Muscle layer of colon (tissue), 2 donors: ENCODE results near the gene CTCF.

Experiments used
- H3K27ac ChIP-seq: one replicate; pipeline ENCODE4 v1.7.0; 2013; ENCODE audit warnings: low read depth, mild to moderate bottlenecking, low read length, moderate library complexity
- H3K27me3 ChIP-seq, 2 donors: one replicate each; pipeline ENCODE4 v1.7.0; 2013; ENCODE audit warnings: low read length in 2 of 2, mild to moderate bottlenecking in 2 of 2; ENCODE audit not compliant: insufficient read depth in 2 of 2, control insufficient read depth in 1 of 2
- H3K36me3 ChIP-seq: one replicate; pipeline ENCODE4 v1.7.0; 2013; ENCODE audit warnings: mild to moderate bottlenecking, low read length; ENCODE audit not compliant: insufficient read depth
- H3K4me1 ChIP-seq: one replicate; pipeline ENCODE4 v1.7.0; 2013; ENCODE audit warnings: mild to moderate bottlenecking, low read length; ENCODE audit not compliant: insufficient read depth
- H3K4me3 ChIP-seq, 2 donors: one replicate each; pipeline ENCODE4 v1.7.0; 2013; ENCODE audit warnings: low read length in 2 of 2, low read depth in 1 of 2, mild to moderate bottlenecking in 1 of 2, moderate library complexity in 1 of 2
- H3K9ac ChIP-seq: one replicate; pipeline ENCODE4 v1.7.0; 2013; ENCODE audit warnings: low read length
- H3K9me3 ChIP-seq: one replicate; pipeline ENCODE4 v1.7.0; 2013; ENCODE audit warnings: mild to moderate bottlenecking, low read length
- donor health status: abdominal sarcoma.
- donor health status: Adenocarcinoma of cecum.

The CTCF gene

DNA sequence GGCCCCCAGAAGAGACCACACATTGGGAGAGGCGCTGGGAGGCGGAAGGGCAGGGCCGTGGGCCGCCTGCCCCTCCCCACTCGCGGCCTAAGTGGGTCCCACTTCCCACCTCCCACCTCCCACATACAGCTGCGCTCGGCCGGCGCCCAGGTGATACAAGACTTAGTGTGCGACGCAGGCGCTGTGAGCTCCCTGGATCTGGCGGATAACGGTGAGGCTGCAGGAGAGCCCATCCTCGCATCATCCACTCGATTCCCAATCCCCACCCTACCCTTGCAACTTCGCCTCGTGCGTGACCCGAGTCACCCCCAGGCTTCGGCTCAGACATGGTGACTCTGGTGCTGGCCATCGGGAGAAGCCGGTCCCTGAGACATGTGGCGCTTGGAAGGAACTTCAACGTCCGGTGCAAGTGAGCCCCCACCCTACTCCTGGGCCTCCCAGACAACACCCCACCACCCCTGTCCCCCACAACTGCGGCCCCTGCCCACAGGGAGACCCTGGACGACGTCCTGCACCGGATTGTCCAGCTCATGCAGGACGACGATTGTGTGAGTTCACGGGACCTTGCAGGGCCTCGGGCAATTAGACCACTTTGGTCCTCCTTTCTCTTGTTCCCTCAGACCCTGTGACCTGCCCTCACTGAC, 86.6 kb downstream of the CTCF start:
- H3K36me3 ChIP-seq: no peaks in the 10 kb centered on the region
- H3K9ac ChIP-seq: no peak overlapping the region
- no peak overlapping the region for H3K4me3 ChIP-seq
- no peak overlapping the region for H3K27ac ChIP-seq
- no peaks in the 10 kb centered on the region for H3K9me3 ChIP-seq
- no peaks in the 10 kb centered on the region for H3K4me1 ChIP-seq
- H3K27me3 ChIP-seq: peaks cover 18 to 87% of the 10 kb centered on the region in 2 donors

DNA sequence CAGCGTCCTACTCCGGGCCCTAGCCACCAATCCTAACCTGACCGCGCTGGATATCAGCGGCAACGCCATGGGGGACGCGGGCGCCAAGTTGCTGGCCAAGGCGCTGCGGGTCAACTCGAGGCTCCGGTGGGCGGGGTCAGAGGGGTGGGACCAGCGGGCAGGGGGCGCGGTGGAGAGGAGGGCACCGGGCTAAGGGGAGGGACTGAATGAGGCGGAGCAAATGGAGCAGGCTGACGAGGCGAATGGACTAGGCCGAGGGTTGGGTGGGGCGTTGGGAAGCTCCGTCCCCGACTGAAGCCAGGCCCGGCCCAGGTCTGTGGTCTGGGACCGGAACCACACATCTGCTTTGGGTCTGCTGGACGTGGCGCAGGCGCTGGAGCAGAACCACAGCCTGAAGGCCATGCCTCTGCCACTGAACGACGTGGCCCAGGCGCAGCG, 87.2 kb downstream of the CTCF start:
- no peaks in the 10 kb centered on the region for H3K36me3 ChIP-seq
- no peak overlapping the region for H3K9ac ChIP-seq
- no peaks in the 10 kb centered on the region for H3K9me3 ChIP-seq
- H3K4me3 ChIP-seq: no peak overlapping the region
- H3K4me1 ChIP-seq: no peaks in the 10 kb centered on the region
- no peak overlapping the region for H3K27ac ChIP-seq
- H3K27me3 ChIP-seq: peaks cover 24 to 92% of the 10 kb centered on the region in 2 donors

DNA sequence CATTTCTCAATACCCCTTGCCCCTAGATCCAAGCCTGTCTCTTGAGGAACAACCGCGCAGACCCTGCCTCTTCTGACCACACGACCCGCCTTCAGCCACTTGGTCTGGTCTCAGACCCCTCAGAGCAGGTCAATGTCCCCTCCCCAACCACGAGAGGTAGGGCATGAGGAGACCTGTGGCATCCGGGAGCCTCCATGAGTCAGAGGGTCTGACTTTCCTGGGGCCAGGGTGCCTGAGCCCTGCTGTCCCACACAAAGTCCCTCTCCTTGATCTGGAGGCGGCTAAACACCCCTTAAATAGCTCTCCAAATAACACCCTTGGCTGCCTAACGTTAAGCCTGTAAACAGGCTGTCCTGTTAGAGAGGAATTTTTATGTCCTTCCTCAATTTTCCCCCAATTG, 87.7 kb downstream of the CTCF start:
- Histone ChIP-seq H3K36me3 (no peaks in the 10 kb centered on the region), H3K4me1 (no peaks in the 10 kb centered on the region), H3K9ac (no peak overlapping the region), H3K27me3 (peaks cover 29 to 92% of the 10 kb centered on the region in 2 donors), H3K4me3 (no peak overlapping the region), H3K27ac (no peak overlapping the region), H3K9me3 (no peaks in the 10 kb centered on the region)

- Histone ChIP-seq H3K4me1 (no peaks in the 10 kb centered on the region), H3K27me3 (peaks cover 29 to 88% of the 10 kb centered on the region in 2 donors), H3K9me3 (no peaks in the 10 kb centered on the region), H3K36me3 (no peaks in the 10 kb centered on the region), H3K27ac (no peak overlapping the region), H3K9ac (no peak overlapping the region), H3K4me3 (no peak overlapping the region)
These were observed 88.7 kb downstream of the CTCF start for GRCh38 chr16:67651039-67651438.

GRCh38 chr16:67651847-67652246, 89.5 kb downstream of the CTCF start:
- Histone ChIP-seq H3K9me3 (no peaks in the 10 kb centered on the region), H3K27me3 (peaks cover 29 to 80% of the 10 kb centered on the region in 2 donors)

DNA sequence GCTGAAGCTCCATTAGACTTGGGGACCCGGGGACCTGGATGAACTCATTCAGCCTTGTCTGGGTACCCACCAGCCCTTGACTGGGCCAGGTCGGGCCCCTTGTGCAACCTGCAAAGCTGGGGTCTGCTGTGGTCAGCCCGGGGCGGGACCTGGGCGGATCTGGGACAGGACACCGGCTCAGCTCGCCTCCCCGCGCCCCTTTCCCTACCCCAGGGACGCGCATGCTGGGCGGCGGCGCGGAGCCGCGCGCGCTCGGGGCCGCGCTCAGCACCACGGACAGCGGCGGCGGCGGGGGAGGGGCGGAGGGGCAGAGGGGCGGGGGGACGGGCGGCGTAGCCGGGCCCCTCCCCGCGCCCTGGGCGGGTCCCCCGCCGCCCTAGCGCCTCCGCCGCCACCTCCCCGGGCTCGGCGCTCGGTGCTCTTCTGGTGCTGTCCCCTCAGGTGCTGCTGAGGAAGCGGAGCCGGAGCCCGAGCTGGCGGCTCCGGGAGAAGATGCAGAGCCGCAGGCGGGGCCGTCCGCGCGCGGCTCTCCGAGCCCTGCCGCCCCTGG, 90.3 kb downstream of the CTCF start:
- Histone ChIP-seq H3K27me3 (peaks cover 29 to 75% of the 10 kb centered on the region in 2 donors), H3K4me3 (no peak overlapping the region), H3K27ac (no peak overlapping the region), H3K4me1 (no peaks in the 10 kb centered on the region), H3K9ac (no peak overlapping the region), H3K9me3 (no peaks in the 10 kb centered on the region), H3K36me3 (peaks cover 4% of the 10 kb centered on the region)

More at GRCh38 chr16:67651847-67652246, 89.5 kb downstream of the CTCF start:
- Histone ChIP-seq H3K4me1 (no peaks in the 10 kb centered on the region), H3K9ac (no peak overlapping the region), H3K27ac (no peak overlapping the region), H3K36me3 (no peaks in the 10 kb centered on the region), H3K4me3 (no peak overlapping the region)

DNA sequence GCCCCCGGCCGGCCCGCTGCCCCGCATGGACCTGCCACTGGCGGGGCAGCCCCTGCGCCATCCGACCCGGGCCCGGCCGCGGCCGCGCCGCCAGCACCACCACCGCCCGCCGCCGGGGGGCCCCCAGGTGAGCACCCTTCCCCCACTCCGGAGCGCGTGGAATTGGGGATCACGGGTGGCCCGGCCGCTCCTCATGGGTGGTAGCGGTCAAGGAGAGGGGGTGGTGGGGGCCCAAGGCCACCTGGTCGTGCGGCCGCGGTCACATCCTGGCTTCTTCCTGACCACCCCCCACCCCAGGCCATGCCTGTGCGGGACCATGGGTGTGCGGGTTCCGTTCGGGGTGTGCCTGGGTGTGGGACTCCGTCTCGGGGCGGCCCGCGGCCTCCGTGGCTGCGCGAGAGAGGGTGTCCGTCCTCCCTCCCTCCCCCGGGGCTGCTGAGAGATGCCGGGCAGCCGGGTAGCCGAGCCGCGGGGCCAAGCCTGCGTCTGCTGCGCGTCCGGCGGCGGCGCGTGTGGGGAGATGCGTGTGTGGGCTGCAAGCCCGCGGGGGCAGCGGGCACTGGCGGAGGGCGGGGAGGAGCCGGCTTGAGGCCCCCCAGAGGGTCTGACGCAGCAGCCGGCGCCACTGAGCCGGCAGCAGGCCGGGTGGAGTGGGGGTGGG, 90.9 kb downstream of the CTCF start:
- H3K27me3 ChIP-seq: peaks cover 29 to 69% of the 10 kb centered on the region in 2 donors
- no peaks in the 10 kb centered on the region for H3K4me1 ChIP-seq
- no peak overlapping the region for H3K9ac ChIP-seq
- H3K4me3 ChIP-seq: peak overlapping the region in 1 of 2 donors; percentile 27
- H3K36me3 ChIP-seq: peaks cover 8% of the 10 kb centered on the region
- no peak overlapping the region for H3K27ac ChIP-seq
- H3K9me3 ChIP-seq: no peaks in the 10 kb centered on the region

GRCh38 chr16:67653789-67654402, 91.6 kb downstream of the CTCF start:
- Histone ChIP-seq H3K4me3 (peak overlapping the region in 1 of 2 donors; percentile 27), H3K27ac (no peak overlapping the region), H3K36me3 (peaks cover 12% of the 10 kb centered on the region), H3K9ac (no peak overlapping the region), H3K9me3 (no peaks in the 10 kb centered on the region), H3K4me1 (peaks cover 4% of the 10 kb centered on the region), H3K27me3 (peaks cover 27 to 63% of the 10 kb centered on the region in 2 donors)

- no peak overlapping the region for H3K27ac ChIP-seq
- H3K9me3 ChIP-seq: no peaks in the 10 kb centered on the region
- H3K36me3 ChIP-seq: peaks cover 12% of the 10 kb centered on the region
- H3K4me1 ChIP-seq: peaks cover 9% of the 10 kb centered on the region
- no peak overlapping the region for H3K9ac ChIP-seq
- peaks cover 21 to 57% of the 10 kb centered on the region in 2 donors for H3K27me3 ChIP-seq
- no peak overlapping the region for H3K4me3 ChIP-seq
These were observed 92.1 kb downstream of the CTCF start for GRCh38 chr16:67654403-67654911.

- no peak overlapping the region for H3K27ac ChIP-seq
These were observed 93.0 kb downstream of the CTCF start for GRCh38 chr16:67655363-67655762.

DNA sequence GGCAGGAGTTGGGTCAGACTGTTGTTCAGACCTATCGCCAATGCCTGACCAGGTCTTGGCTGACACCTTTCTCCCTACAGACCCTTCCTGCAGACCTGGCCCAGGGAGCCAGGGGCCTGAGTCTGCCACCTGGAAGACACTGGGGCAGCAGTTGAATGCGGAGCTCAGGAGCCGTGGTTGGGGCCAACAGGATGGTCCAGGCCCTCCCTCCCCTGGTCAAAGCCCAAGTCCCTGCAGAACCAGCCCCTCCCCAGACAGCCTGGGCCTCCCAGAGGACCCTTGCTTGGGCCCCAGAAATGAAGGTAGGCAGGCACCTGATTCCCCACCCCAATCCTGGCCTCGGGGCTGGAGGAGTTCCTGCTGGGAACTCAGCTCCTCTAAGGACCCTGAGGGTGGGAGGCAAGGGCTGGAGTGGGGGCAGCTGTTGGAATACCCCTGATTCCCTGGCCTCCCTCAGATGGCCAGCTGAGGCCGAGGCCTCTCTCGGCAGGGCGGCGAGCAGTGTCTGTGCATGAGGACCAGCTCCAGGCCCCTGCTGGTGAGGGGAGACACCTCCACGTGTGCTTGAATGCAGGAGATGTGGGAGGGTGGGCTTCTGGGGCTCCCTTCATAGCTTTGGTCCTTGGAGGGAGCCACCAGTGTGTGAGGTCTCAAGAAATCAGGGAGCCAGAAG, 94.2 kb downstream of the CTCF start:
- Histone ChIP-seq H3K4me3 (no peak overlapping the region), H3K4me1 (peaks cover 15% of the 10 kb centered on the region), H3K27ac (no peak overlapping the region), H3K36me3 (peaks cover 12% of the 10 kb centered on the region), H3K9me3 (no peaks in the 10 kb centered on the region), H3K27me3 (peaks cover 21 to 37% of the 10 kb centered on the region in 2 donors), H3K9ac (no peak overlapping the region)

More at GRCh38 chr16:67655363-67655762, 93.0 kb downstream of the CTCF start:
- peaks cover 9% of the 10 kb centered on the region for H3K4me1 ChIP-seq
- no peak overlapping the region for H3K9ac ChIP-seq
- H3K36me3 ChIP-seq: peaks cover 12% of the 10 kb centered on the region
- H3K4me3 ChIP-seq: no peak overlapping the region
- no peaks in the 10 kb centered on the region for H3K9me3 ChIP-seq
- H3K27me3 ChIP-seq: peaks cover 21 to 48% of the 10 kb centered on the region in 2 donors
